H1 (cell line): Measurements from ENCODE around the gene TUBA8. TPM values are rescaled to one million over a fixed set of nuclear protein-coding genes. Genes with fewer than 3 reads are reported as not detected.

Experiments
- CTCF ChIA-PET: fragments of 300-600 bp; sonication (Branson Sonifier 250); formaldehyde crosslinking; loops from one replicate; lab custom pipeline; 2021; ENCODE audit not compliant: partially characterized antibody; lab: Charles Lee
- POLR2A ChIA-PET: fragments of 300-600 bp; sonication (Branson Sonifier 250); formaldehyde crosslinking; loops from one replicate; lab custom pipeline; 2021; ENCODE audit warnings: inconsistent platforms; ENCODE audit not compliant: partially characterized antibody; lab: Charles Lee
- DNase-seq, 2 experiments: peaks; one replicate each; pipeline versions ENCODE4 v3.0.0 to v3.0.0-alpha.2; 2010 to 2022; ENCODE audit warnings: low spot score in 2 of 2, low read depth in 1 of 2, mixed read lengths in 1 of 2
- FAIRE-seq: peaks from 2 replicates; lab custom pipeline; 2011; peaks lifted over from hg19 to GRCh38; lab: Jason Lieb, UNC
- H2AFZ ChIP-seq: 2 replicates; pipeline ENCODE4 v1.8.1; 2012; ENCODE audit warnings: low read length, inconsistent platforms
- H2AK5ac ChIP-seq: 2 replicates; pipeline ENCODE4 v1.6.1; 2013; ENCODE audit warnings: low read depth, low read length
- H2BK120ac ChIP-seq: replicated peaks from 2 replicates; pipeline ENCODE3; 2013; ENCODE audit warnings: low read depth, low read length, inconsistent platforms
- H2BK12ac ChIP-seq: 2 replicates; pipeline ENCODE4 v1.6.1; 2013; ENCODE audit warnings: low read depth, low read length
- H2BK15ac ChIP-seq: 2 replicates; pipeline ENCODE4 v1.6.1; 2013; ENCODE audit warnings: low read length
- H2BK20ac ChIP-seq: 2 replicates; pipeline ENCODE4 v1.6.1; 2013; ENCODE audit warnings: low read length
- H2BK5ac ChIP-seq: 2 replicates; pipeline ENCODE4 v1.6.1; 2013; ENCODE audit warnings: low read depth, low read length
- H3K14ac ChIP-seq: 2 replicates; pipeline ENCODE4 v1.6.1; 2013; ENCODE audit warnings: inconsistent platforms; ENCODE audit not compliant: insufficient read length
- H3K18ac ChIP-seq: 2 replicates; pipeline ENCODE4 v1.6.1; 2013; ENCODE audit warnings: low read length; ENCODE audit errors: extremely low read depth
- H3K23ac ChIP-seq: 2 replicates; pipeline ENCODE4 v1.6.1; 2013; ENCODE audit warnings: inconsistent platforms; ENCODE audit not compliant: insufficient read length
- H3K23me2 ChIP-seq: 2 replicates; pipeline ENCODE4 v1.6.1; 2013; ENCODE audit warnings: low read depth, low read length
- H3K27ac ChIP-seq: 2 replicates; pipeline ENCODE4 v1.6.1; 2011; ENCODE audit warnings: low read depth, low read length, inconsistent platforms
- H3K27me3 ChIP-seq, 4 experiments: replicated peaks in 1 of 4; 1 replicate in 1 of 4; 2 replicates in 3 of 4; pipeline versions ENCODE4 v1.6.1 to v1.8.1; 2011 to 2013; ENCODE audit warnings: low read length in 3 of 4, mild to moderate bottlenecking in 3 of 4, inconsistent platforms in 2 of 4, mixed read lengths in 2 of 4, moderate library complexity in 1 of 4; ENCODE audit not compliant: control insufficient read depth in 3 of 4, insufficient read depth in 3 of 4; ENCODE audit errors: extremely low read depth in 1 of 4
- H3K36me3 ChIP-seq, 4 experiments: 2 replicates each; pipeline versions ENCODE4 v1.6.1 to v1.8.1; 2011 to 2013; ENCODE audit warnings: mild to moderate bottlenecking in 4 of 4, low read length in 3 of 4, moderate library complexity in 2 of 4, control low read depth in 1 of 4, inconsistent platforms in 1 of 4; ENCODE audit not compliant: insufficient read depth in 4 of 4, control insufficient read depth in 2 of 4
- H3K4ac ChIP-seq: replicated peaks from 2 replicates; pipeline ENCODE3; 2013; ENCODE audit warnings: low read length, low read depth, mixed read lengths, inconsistent platforms; ENCODE audit not compliant: insufficient read length
- H3K4me1 ChIP-seq, 4 experiments: replicated peaks in 1 of 4; 1 replicate in 1 of 4; 2 replicates in 3 of 4; pipeline versions ENCODE4 v1.6.1 to v1.8.1; 2011 to 2013; ENCODE audit warnings: low read length in 3 of 4, inconsistent platforms in 2 of 4, mixed read lengths in 1 of 4; ENCODE audit not compliant: insufficient read depth in 4 of 4, control insufficient read depth in 3 of 4
- H3K4me2 ChIP-seq, 2 experiments: 2 replicates each; pipeline versions ENCODE4 v1.6.1 to v1.8.1; 2011 to 2013; ENCODE audit warnings: low read depth in 2 of 2, low read length in 2 of 2, control low read depth in 1 of 2, inconsistent platforms in 1 of 2, mild to moderate bottlenecking in 1 of 2; ENCODE audit not compliant: insufficient read depth in 1 of 2
- H3K4me3 ChIP-seq, 4 experiments: fragments of 200-600, 300-600 bp in 1 of 4; sonication (generic), shearing (Covaris generic), sonication (Bioruptor Twin) in 1 of 4; 2 replicates each; pipeline versions ENCODE4 v1.5.1 to v1.8.1; 2011 to 2016; ENCODE audit warnings: low read length in 4 of 4, low read depth in 3 of 4, control low read depth in 2 of 4, inconsistent platforms in 2 of 4, mild to moderate bottlenecking in 2 of 4, mixed read lengths in 1 of 4, moderate library complexity in 1 of 4; ENCODE audit not compliant: insufficient read depth in 2 of 4; ENCODE audit errors: extremely low read depth in 1 of 4
- H3K56ac ChIP-seq: replicated peaks from 2 replicates; pipeline ENCODE3; 2013; ENCODE audit warnings: low read depth, mild to moderate bottlenecking, mixed read lengths, low read length, inconsistent platforms; ENCODE audit not compliant: insufficient read length
- H3K79me1 ChIP-seq: 2 replicates; pipeline ENCODE4 v1.6.1; 2013; ENCODE audit warnings: low read depth, low read length, control low read depth
- H3K79me2 ChIP-seq, 2 experiments: 2 replicates each; pipeline versions ENCODE4 v1.6.1 to v1.8.1; 2012 to 2013; ENCODE audit warnings: low read length in 2 of 2, mild to moderate bottlenecking in 2 of 2, inconsistent platforms in 1 of 2; ENCODE audit not compliant: insufficient read depth in 2 of 2, control insufficient read depth in 1 of 2
- H3K9ac ChIP-seq, 4 experiments: replicated peaks in 1 of 4; 1 replicate in 1 of 4; 2 replicates in 3 of 4; pipeline versions ENCODE4 v1.6.1 to v1.8.1; 2011 to 2013; ENCODE audit warnings: low read depth in 3 of 4, low read length in 3 of 4, control low read depth in 2 of 4, mild to moderate bottlenecking in 2 of 4, moderate library complexity in 2 of 4, inconsistent platforms in 1 of 4; ENCODE audit errors: extremely low read depth in 1 of 4
- H3K9me3 ChIP-seq, 2 experiments: 2 replicates each; pipeline versions ENCODE4 v1.6.1 to v1.8.1; 2012 to 2013; ENCODE audit warnings: mild to moderate bottlenecking in 2 of 2, moderate library complexity in 2 of 2, control low read depth in 1 of 2, inconsistent platforms in 1 of 2, low read depth in 1 of 2, low read length in 1 of 2, mixed read lengths in 1 of 2; ENCODE audit not compliant: insufficient read depth in 2 of 2
- H4K20me1 ChIP-seq, 2 experiments: replicated peaks in 1 of 2; 2 replicates each; pipeline versions ENCODE3 to v1.8.1; 2011 to 2013; ENCODE audit warnings: inconsistent platforms in 2 of 2, low read length in 2 of 2, mild to moderate bottlenecking in 1 of 2; ENCODE audit not compliant: insufficient read depth in 2 of 2, control insufficient read depth in 1 of 2
- H4K5ac ChIP-seq: 2 replicates; pipeline ENCODE4 v1.6.1; 2013; ENCODE audit warnings: low read length, low read depth, mixed read lengths, inconsistent platforms; ENCODE audit not compliant: insufficient read length
- H4K8ac ChIP-seq: 2 replicates; pipeline ENCODE4 v1.8.0; 2013; ENCODE audit warnings: mild to moderate bottlenecking, moderate library complexity, low read length, inconsistent platforms; ENCODE audit not compliant: insufficient read depth; ENCODE audit errors: extremely low read depth
- H4K91ac ChIP-seq: replicated peaks from 2 replicates; pipeline ENCODE3; 2013; ENCODE audit warnings: low read length, mixed read lengths, inconsistent platforms; ENCODE audit not compliant: insufficient read length
- ASH2L ChIP-seq: fragments of 200-600, 300-600 bp; sonication (generic); IDR thresholded peaks from one replicate; pipeline ENCODE4 v1.7.1; 2017; ENCODE audit warnings: low read length
- CREB1 ChIP-seq: IDR thresholded peaks from 2 replicates; pipeline ENCODE4 v1.6.1; 2012; ENCODE audit warnings: inconsistent platforms
- EZH2 ChIP-seq: fragments of 200-600 bp; sonication (generic); IDR thresholded peaks from 2 replicates; pipeline ENCODE4 v1.7.1; 2012; ENCODE audit warnings: low read depth, mild to moderate bottlenecking, moderate library complexity, low read length, inconsistent platforms; ENCODE audit not compliant: severe bottlenecking
- JUND ChIP-seq: IDR thresholded peaks from 2 replicates; pipeline ENCODE4 v1.6.1; 2011; ENCODE audit warnings: mild to moderate bottlenecking, improper control_type of control experiment, low read length
- KDM5A ChIP-seq: fragments of 200-600 bp; IDR thresholded peaks from 2 replicates; pipeline ENCODE4 v1.7.1; 2012; ENCODE audit warnings: mild to moderate bottlenecking, low read length, inconsistent platforms, mixed read lengths
- NANOG ChIP-seq: IDR thresholded peaks from 2 replicates; pipeline ENCODE4 v1.6.1; 2011; ENCODE audit warnings: low read length, low read depth, mild to moderate bottlenecking, inconsistent platforms; ENCODE audit not compliant: insufficient read depth, poor library complexity, severe bottlenecking
- PHF8 ChIP-seq: fragments of 200-600 bp; sonication (generic); conservative IDR thresholded peaks from 2 replicates; pipeline ENCODE4 v1.7.1; 2012; ENCODE audit warnings: low read depth, mild to moderate bottlenecking, inconsistent platforms, low read length, moderate library complexity
- SAP30 ChIP-seq: fragments of 300-600 bp; sonication (generic); IDR thresholded peaks from 2 replicates; pipeline ENCODE4 v1.7.1; 2012; ENCODE audit warnings: low read length, moderate library complexity, mild to moderate bottlenecking, inconsistent platforms; ENCODE audit not compliant: insufficient read depth, insufficient replicate concordance
- SIRT6 ChIP-seq: IDR thresholded peaks from one replicate; pipeline ENCODE4 v1.7.1; 2012; ENCODE audit warnings: low read length, inconsistent platforms
- SIX5 ChIP-seq: IDR thresholded peaks from 2 replicates; pipeline ENCODE4 v1.6.1; 2011; ENCODE audit warnings: mild to moderate bottlenecking, low read depth, low read length
- SRF ChIP-seq: IDR thresholded peaks from 2 replicates; pipeline ENCODE4 v1.6.1; 2011; ENCODE audit warnings: mild to moderate bottlenecking, low read depth, low read length, moderate library complexity
- TAF1 ChIP-seq: IDR thresholded peaks from 2 replicates; pipeline ENCODE4 v1.6.1; 2011; ENCODE audit warnings: mild to moderate bottlenecking, low read depth, low read length
- TEAD4 ChIP-seq: IDR thresholded peaks from 2 replicates; pipeline ENCODE4 v1.6.1; 2012; ENCODE audit warnings: low read depth, low read length, inconsistent platforms, mixed read lengths
- WGBS, 2 experiments: shearing (Covaris generic) in 1 of 2; methylation state at CpG; one replicate each; pipeline versions ENCODE4 v1.1.6 to v1.1.7; 2013 to 2015; ENCODE audit warnings: low lambda C conversion rate in 2 of 2, mixed read lengths in 2 of 2, inconsistent platforms in 1 of 2, low coverage in 1 of 2, missing lambda C conversion rate in 1 of 2; ENCODE audit not compliant: insufficient replicate concordance in 2 of 2, insufficient coverage in 1 of 2, insufficient read length in 1 of 2; ENCODE audit errors: extremely low coverage in 1 of 2, missing lambda C conversion rate in 1 of 2; 5-methylcytosine and 5-hydroxymethylcytosine counted together
- polyA plus RNA-seq, 7 experiments: library from polyadenylated mRNA; depleted of rRNA in 3 of 7; stranded (reverse) in 5 of 7; unstranded in 2 of 7; fragments of >200 nt in 5 of 7; fragments of 200-250 nt in 2 of 7; gene quantifications; 1 replicate in 5 of 7; 2 replicates in 1 of 7; 4 replicates in 1 of 7; pipeline versions ENCODE4 v1.2.1 to v1.2.3, GENCODE V29; 2011 to 2013; ENCODE audit warnings: missing spikeins in 2 of 7, mixed read lengths in 2 of 7
- total RNA-seq: library from RNA; stranded (reverse); fragmentation: NEBNext Ultra II Directional; extraction: Animal tissue kit (Norgen Biotek cat#: 25700); gene quantifications from 2 replicates; pipeline ENCODE4 v1.2.1, GENCODE V29; 2021
- TF ChIP-seq, protein P1 (sequence below): IDR thresholded peaks from 2 replicates; pipeline ENCODE4 v1.6.1; 2011; ENCODE audit warnings: low read depth, mild to moderate bottlenecking, low read length; ENCODE audit not compliant: insufficient read depth

TUBA8 gene
- total and polyA plus RNA-seq, 2 of the 8 experiments (the other 6 are each of a cell fraction or from before 2014, with no cell fraction given), result 1.0 to 4.0 TPM

DNA sequence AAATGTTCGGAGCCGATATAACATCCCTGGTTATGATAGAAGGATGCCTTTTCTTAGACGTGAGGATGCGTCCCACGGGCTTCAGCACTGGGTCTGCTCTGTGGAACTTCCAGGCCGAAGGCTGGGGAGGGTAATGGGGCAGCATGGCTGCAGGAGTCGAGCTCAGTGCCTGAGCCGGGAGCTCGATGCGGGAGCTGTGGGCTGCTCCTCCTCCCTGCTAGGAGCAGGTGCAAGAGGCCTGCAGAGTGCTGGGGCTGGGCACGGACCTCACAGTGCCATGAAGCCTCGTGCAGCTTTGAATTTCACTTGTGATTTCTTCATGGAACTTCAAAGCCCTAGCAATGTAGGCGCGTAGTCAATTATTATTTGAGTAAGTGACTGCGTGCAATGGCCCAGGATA lies 6.0 kb downstream of the TUBA8 start:
- Histone ChIP-seq H3K79me2 (no peaks in the 10 kb centered on the region), H2BK120ac (no peak overlapping the region), H4K91ac (no peak overlapping the region), H4K8ac (no peak overlapping the region), H3K36me3 (no peaks in the 10 kb centered on the region), H3K79me1 (no peaks in the 10 kb centered on the region), H2BK20ac (no peak overlapping the region), H4K5ac (no peak overlapping the region), H4K20me1 (peaks cover 0 to 2% of the 10 kb centered on the region in 2 experiments), H3K4me2 (no peak overlapping the region), H3K23me2 (no peaks in the 10 kb centered on the region), H3K4me3 (no peak overlapping the region), H3K18ac (no peak overlapping the region), H2BK15ac (no peak overlapping the region), H3K4ac (no peak overlapping the region), H2BK12ac (no peak overlapping the region), H3K23ac (no peak overlapping the region), H3K27ac (no peak overlapping the region), H3K27me3 (peaks cover 0 to 8% (median 2%) of the 10 kb centered on the region in 4 experiments; a peak in 3 of 7 replicates), H2AK5ac (no peak overlapping the region), H2BK5ac (no peak overlapping the region), H3K9ac (no peak overlapping the region), H3K14ac (no peak overlapping the region), H3K56ac (no peak overlapping the region), H3K4me1 (peaks cover 0 to 5% (median 2%) of the 10 kb centered on the region in 4 experiments; a peak in 2 of 7 replicates), H2AFZ (no peak overlapping the region), H3K9me3 (no peaks in the 10 kb centered on the region)
- DNase-seq (no peak), FAIRE-seq (no peak)
- POLR2A ChIA-PET, result interaction anchor here (0.8 kb wide), 1 partner anchor 29 kb away, joined by 3 read pairs; no protein-coding TSS in a partner anchor
- 91% methylated on average over 15 of the region's 15 CpGs; no CpG with 5 or more reads in 1 of the 2 experiments for WGBS, 2 experiments
- CTCF ChIA-PET, result interaction anchor here (0.9 to 3.0 kb wide), 4 partner anchors 8 to 108 kb away, joined by 3 to 15 read pairs (median 4); no protein-coding TSS in a partner anchor
- TF ChIP-seq TEAD4 (no peak), SRF (no peak), PHF8 (no peak), NANOG (no peak), TAF1 (no peak), CREB1 (no peak), EZH2 (no peak), SIX5 (no peak), SIRT6 (no peak), KDM5A (no peak), ASH2L (no peak), SAP30 (no peak), JUND (no peak)
- TF ChIP-seq, protein P1, sequence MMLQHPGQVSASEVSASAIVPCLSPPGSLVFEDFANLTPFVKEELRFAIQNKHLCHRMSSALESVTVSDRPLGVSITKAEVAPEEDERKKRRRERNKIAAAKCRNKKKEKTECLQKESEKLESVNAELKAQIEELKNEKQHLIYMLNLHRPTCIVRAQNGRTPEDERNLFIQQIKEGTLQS, result no peak
